B cell (primary cell): Measurements from ENCODE around the gene RAB4A.

ENCODE experiments used
- EZH2 ChIP-seq: IDR thresholded peaks from 2 replicates; pipeline ENCODE4 v1.6.1; 2012; ENCODE audit warnings: borderline replicate concordance, low read depth, mild to moderate bottlenecking, moderate library complexity, low read length; ENCODE audit not compliant: insufficient read depth, poor library complexity, severe bottlenecking
- TF ChIP-seq, protein P1 (sequence below): fragments of 200-600 bp; IDR thresholded peaks from one replicate; pipeline ENCODE4 v1.8.0; 2022; ENCODE audit warnings: antibody characterized with exemption, mild to moderate bottlenecking

DNA sequence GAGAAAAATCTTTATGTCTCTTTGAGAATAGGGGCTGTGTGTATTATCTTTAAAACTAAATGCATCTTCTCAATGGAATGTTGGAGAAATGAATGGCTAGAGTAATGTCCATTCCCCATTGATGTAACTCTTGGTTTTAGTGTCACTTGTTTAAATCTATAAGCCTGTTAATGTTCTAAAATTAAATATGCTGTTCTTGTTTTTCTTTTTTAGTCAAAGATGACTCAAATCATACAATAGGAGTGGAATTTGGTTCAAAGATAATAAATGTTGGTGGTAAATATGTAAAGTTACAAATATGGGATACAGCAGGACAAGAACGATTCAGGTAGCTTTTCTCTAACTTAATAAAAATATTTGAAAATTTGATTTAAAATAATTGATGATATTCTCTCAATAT is 17.6 kb downstream of the RAB4A start:
- TF ChIP-seq, protein P1, sequence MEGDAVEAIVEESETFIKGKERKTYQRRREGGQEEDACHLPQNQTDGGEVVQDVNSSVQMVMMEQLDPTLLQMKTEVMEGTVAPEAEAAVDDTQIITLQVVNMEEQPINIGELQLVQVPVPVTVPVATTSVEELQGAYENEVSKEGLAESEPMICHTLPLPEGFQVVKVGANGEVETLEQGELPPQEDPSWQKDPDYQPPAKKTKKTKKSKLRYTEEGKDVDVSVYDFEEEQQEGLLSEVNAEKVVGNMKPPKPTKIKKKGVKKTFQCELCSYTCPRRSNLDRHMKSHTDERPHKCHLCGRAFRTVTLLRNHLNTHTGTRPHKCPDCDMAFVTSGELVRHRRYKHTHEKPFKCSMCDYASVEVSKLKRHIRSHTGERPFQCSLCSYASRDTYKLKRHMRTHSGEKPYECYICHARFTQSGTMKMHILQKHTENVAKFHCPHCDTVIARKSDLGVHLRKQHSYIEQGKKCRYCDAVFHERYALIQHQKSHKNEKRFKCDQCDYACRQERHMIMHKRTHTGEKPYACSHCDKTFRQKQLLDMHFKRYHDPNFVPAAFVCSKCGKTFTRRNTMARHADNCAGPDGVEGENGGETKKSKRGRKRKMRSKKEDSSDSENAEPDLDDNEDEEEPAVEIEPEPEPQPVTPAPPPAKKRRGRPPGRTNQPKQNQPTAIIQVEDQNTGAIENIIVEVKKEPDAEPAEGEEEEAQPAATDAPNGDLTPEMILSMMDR = no peak
- no peak for TF ChIP-seq EZH2
